T-helper 22 cell (primary cell): ENCODE results near the gene MYLK4.

Experiments
- DNase-seq: peaks from one replicate; pipeline ENCODE4 v3.0.0-alpha.2; 2020; ENCODE audit warnings: low read depth

The MYLK4 gene

GRCh38 chr6:2733324-2733723 is 17.4 kb downstream of the MYLK4 start:
- no peak for DNase-seq

DNA sequence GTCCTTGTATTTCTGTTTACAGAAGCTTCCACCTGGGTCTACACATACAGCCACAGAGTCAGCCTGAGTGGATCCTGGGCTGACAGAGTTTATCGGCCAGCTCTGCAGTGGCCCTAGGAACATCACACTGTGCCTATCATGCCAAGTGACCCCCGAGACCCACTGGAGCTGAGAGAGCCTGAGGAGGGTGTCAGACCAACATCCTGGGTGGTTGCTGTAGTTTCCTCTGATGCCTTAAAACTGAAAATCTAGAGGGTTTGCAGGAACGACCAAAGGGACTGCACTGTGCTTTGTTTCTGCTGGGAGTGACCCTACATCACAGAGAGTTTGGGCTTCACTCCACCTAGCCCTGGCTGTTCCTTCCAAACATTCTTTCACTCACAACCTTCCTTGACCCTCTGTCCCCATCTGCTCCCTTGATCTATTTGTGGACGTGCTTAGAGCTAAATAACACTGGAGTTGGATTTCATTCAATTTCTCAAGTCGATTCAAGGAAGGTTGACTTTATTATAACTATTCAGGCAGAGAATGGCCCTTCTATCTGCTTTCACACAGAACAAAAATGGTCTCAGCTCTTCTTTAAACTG is 18.1 kb downstream of the MYLK4 start:
- DNase-seq = no peak

DNA sequence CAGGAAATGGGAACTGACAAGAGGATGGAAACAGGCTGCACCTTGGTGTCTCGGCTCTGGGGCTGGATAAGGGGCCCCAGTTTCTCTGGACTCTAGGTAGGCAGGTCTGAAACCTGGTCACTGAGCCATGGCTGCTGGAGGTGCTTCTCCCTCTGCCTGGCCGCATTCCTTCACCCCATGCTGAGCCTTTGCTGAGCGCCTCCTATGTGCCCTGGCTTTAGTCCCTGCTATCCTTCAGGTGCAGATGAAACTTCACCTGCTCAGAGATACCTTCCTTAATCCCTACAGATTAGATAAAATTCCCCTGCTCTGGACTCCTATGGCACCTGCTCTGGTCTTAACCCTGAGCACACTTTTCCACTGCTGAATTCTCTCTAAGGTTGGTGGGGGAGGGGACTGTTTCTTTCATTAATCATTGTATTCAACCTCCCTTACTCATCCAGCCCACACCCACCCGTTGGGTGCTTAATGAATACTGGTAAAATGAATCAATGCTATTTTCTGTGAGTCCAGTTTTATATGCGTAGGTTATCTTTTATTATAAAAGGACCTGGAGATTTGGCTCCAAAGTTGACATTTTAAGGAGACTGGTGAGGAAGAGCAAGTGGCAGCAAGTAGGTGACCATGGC is 19.3 kb downstream of the MYLK4 start:
- no peak for DNase-seq

DNA sequence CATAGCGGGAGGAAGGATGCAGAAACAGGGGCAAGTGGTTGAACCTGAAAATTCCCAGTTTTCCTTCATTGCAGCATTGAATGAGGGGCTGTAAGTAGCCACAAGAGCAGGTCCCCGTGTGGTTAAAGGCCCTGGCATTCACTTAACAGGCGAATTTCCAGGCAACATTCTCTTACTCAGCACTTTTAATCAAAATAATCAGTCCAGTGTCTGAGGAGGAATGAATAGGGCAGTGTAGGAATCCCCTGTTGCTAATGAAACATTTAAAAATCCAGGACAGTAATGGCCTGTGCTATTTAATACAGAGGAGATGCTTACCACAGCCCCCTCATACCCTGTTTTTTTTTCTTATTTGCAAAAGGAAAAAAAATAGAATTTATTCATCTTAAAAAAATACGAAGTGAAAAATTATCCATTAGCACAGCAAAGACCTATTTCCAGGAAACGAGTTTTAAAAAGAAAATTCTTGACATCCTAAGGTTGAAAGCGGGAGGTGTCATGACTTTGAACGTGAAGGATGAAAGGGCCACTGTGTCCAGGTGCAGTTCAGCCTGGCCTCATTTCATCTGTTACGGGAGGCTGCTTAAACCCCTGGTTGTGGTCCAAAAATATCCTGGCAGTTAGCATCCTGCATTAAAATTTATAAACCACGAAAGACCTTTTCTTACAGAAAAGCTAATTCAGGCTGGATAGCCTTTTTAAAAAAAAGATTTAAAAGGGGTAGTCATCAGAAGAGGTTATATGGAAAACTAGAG is 20.2 kb downstream of the MYLK4 start:
- DNase-seq = no peak

GRCh38 chr6:2729921-2730320 is 20.8 kb downstream of the MYLK4 start:
- no peak for DNase-seq

DNA sequence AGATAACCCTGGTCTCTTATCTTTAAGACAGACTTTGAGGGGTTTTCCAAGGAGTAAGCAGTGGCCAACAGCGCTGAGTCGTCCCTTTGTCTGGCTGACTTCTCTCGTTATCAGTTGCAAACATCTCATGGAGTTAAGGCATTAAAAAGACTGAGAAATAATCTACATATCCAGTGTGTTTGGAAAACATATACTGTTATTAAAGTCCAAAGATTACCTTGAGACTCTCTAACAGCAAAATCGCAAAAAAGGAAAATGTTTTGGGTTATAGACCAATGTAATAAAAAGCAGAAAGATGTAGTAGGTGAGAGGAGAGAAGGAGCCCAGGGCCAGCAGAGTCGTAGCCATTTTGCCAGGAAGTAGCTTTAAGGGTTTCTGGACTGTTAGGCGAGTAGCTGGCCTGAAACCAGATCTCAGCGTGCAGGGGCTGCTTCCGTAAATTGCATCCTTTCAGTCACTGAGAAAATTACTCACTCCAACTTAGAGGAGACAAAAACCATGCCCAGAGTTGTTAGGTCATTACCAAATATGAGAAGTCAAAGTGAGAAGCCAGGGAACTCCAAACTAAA is 24.6 kb downstream of the MYLK4 start:
- no peak for DNase-seq

DNA sequence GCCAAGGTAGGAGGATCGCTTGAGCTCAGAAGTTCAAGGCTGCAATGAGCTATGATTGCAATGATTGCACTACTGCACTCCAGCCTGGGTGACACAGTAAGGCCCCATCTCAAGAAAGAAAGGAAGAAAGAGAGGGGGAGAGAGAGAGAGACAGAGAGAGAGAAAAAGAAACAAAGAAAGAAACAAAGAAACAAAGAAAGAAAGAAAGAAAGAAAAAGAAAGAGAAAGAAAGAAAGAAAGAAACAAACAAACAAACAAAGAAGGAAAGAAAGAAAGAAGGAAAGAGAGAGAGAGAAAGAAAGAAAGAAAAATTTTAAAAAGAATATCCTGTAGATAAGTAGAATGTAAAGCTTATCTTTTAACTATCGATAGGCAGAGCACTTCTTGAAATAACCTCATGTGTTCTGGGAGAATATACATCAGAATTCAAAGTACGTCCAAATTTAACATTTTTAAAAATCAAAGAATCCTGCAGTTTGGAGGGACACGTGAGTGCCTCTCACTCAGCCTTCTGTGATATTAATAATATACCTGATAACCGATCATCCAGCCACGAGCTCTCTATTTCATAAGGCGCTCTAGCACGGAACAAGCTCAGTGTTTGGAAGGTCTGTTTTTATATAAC is 25.2 kb downstream of the MYLK4 start:
- DNase-seq = no peak

GRCh38 chr6:2721219-2721618 is 29.5 kb downstream of the MYLK4 start:
- no peak for DNase-seq

GRCh38 chr6:2719093-2719455 is 31.6 kb downstream of the MYLK4 start:
- DNase-seq = no peak

GRCh38 chr6:2718334-2719092 is 32.2 kb downstream of the MYLK4 start:
- no peak for DNase-seq

GRCh38 chr6:2716936-2717700 is 33.6 kb downstream of the MYLK4 start:
- no peak for DNase-seq

DNA sequence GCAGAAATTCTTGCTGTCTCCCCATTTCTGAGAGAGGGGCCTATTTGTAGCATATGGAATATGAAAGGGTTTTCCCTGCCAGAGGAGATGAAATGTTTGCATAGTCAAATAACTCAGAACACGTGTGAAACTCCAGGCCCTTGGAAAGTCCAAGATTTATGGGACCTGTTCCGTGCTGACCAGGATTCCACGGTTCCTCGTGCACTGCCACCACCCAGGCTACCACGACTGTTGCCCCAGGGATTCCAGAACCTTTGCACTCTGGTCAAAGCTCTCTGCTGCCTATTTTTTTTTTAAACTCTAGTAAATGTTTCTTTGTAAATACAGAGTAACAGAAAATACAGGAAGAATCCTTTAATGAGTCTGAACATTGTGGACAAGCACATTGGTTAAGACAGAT is 35.0 kb downstream of the MYLK4 start:
- DNase-seq = no peak

- no peak for DNase-seq
These were observed 36.4 kb downstream of the MYLK4 start for GRCh38 chr6:2714111-2714895.

GRCh38 chr6:2713473-2714110 is 37.1 kb downstream of the MYLK4 start:
- no peak for DNase-seq

DNA sequence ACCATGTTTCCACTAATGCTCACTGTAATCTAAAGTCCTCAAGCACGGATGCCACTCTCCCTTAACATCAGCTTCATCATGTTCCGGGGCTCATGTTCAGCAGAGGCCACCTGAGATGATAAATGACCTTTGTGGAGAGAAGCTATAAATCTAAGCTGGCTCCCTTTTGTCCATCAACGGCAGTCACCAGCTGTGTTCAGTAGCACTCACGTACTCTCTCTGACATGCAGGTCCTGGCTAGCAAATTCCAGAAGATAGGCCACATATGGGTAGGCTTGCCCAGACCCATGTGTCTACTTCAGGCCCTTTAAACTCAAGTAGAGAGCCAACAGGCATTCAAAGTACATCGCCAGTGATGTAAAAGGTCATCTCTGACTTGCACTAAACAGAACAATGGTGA is 38.6 kb downstream of the MYLK4 start:
- no peak for DNase-seq

DNA sequence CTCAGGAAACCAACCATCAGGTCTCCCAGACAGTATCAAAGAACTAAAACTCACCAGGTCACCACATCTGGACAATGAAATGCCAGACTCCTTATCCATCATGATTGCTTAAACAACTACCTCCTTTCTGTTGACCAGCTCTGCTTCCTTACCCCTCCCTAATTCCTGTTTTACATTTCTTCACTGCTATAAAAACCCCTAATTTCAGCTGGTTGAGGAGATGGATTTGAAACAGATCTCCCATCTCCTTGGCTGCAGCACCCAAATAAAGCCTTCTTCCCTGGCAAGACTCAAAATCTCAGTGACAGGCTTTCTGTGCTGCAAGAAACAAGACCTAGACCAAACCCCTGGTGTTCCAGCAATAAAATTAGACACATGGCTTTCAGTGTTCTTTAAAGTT is 40.3 kb downstream of the MYLK4 start:
- DNase-seq = no peak

GRCh38 chr6:2708456-2708855 is 42.3 kb downstream of the MYLK4 start:
- DNase-seq = no peak

GRCh38 chr6:2706558-2706957 is 44.2 kb downstream of the MYLK4 start:
- no peak for DNase-seq

GRCh38 chr6:2705256-2705655 is 45.5 kb downstream of the MYLK4 start:
- DNase-seq = no peak

DNA sequence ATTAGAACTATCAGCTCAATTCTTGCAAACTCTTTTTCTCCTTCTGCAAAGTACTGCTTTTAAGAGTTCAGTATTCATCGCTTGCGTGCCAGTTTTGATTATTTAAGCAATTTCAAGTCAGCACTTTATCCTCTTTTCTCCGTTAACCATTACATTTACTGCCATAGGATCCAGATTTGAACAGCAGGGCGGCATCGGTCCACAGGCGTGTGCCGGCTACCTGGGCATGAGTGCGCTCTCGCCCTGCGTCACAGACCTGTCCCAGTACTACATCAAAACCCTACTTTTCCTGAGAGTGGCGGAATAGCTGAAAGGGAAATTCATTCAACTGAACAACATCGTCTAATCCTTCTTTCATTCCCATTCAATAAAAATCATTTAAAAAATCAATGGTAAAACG is 53.4 kb downstream of the MYLK4 start:
- no peak for DNase-seq
